HG03103 (cell line): Measurements from ENCODE around the gene RAP2A.
A peak's percentile ranks its signal among the peaks of the same experiment; 100 is the strongest.

Experiments
- ATAC-seq: cut with Tn5 transposase; IDR thresholded peaks from one replicate; pipeline ENCODE4 v1.9.1; 2021; ENCODE audit warnings: low read depth; ENCODE audit not compliant: unreplicated experiment

The RAP2A gene

GRCh38 chr13:97417698-97418097, 16.3 kb upstream of the RAP2A start:
- no peak for ATAC-seq

- ATAC-seq, result no peak
Measured at GRCh38 chr13:97422118-97423054, 11.6 kb upstream of the RAP2A start.

- no peak for ATAC-seq
Measured at GRCh38 chr13:97423300-97424045, 10.5 kb upstream of the RAP2A start.

- ATAC-seq, result no peak
Measured at GRCh38 chr13:97425590-97425989, 8.4 kb upstream of the RAP2A start.

GRCh38 chr13:97426695-97427094, 7.3 kb upstream of the RAP2A start:
- ATAC-seq, result no peak

GRCh38 chr13:97429681-97430081, 4.3 kb upstream of the RAP2A start:
- no peak for ATAC-seq

GRCh38 chr13:97430296-97430695, 3.7 kb upstream of the RAP2A start:
- no peak for ATAC-seq

- no peak for ATAC-seq
Measured at GRCh38 chr13:97431171-97431764, 2.7 kb upstream of the RAP2A start.

- ATAC-seq, result no peak
Measured at GRCh38 chr13:97432232-97432916, 1.6 kb upstream of the RAP2A start.

- peak; percentile 72 for ATAC-seq
Measured at GRCh38 chr13:97432917-97433726, 847 bp upstream of the RAP2A start.

- ATAC-seq, result peak; percentile 2
Measured at GRCh38 chr13:97434397-97435201, 630 bp downstream of the RAP2A start.

GRCh38 chr13:97435323-97435722, 1.4 kb downstream of the RAP2A start:
- no peak for ATAC-seq

GRCh38 chr13:97435794-97436193, 1.8 kb downstream of the RAP2A start:
- no peak for ATAC-seq

- ATAC-seq, result no peak
Measured at GRCh38 chr13:97436845-97437244, 2.9 kb downstream of the RAP2A start.

- ATAC-seq, result no peak
Measured at GRCh38 chr13:97437729-97438128, 3.8 kb downstream of the RAP2A start.

GRCh38 chr13:97438856-97439595, 5.1 kb downstream of the RAP2A start:
- ATAC-seq, result no peak

- no peak for ATAC-seq
Measured at GRCh38 chr13:97440598-97441170, 6.7 kb downstream of the RAP2A start.

- ATAC-seq, result no peak
Measured at GRCh38 chr13:97441368-97441767, 7.4 kb downstream of the RAP2A start.
